Right lobe of liver (tissue), 6 donors: ENCODE data around the gene LHFPL2. TPM values are rescaled to one million over a fixed set of nuclear protein-coding genes. Genes with fewer than 3 reads are reported as not detected.

ENCODE experiments used
- ATAC-seq, 4 donors: fragments of 200-7000 bp; cut with Tn5 transposase; one replicate each; pipeline ENCODE4 v1.9.1; 2020; ENCODE audit warnings: mild to moderate bottlenecking in 4 of 4, moderate library complexity in 4 of 4
- DNase-seq, 3 donors: peaks; one replicate each; pipeline ENCODE4 v3.0.0-alpha.2; 2020
- H3K27ac ChIP-seq, 3 donors: fragments of 200-600 bp; one replicate each; pipeline ENCODE4 v1.8.0; 2022
- H3K27me3 ChIP-seq, 2 donors: fragments of 200-600 bp; one replicate each; pipeline ENCODE4 v1.8.0; 2022
- H3K36me3 ChIP-seq, 4 donors: fragments of 200-600 bp; sonication (generic) in 1 of 4; one replicate each; pipeline versions ENCODE4 v1.5.1 to v1.8.0; 2017 to 2022; ENCODE audit warnings: control low read depth in 1 of 4
- H3K4me1 ChIP-seq, 4 donors: fragments of 200-600 bp; sonication (generic) in 1 of 4; one replicate each; pipeline versions ENCODE4 v1.5.1 to v1.8.0; 2017 to 2022; ENCODE audit warnings: control low read depth in 1 of 4
- H3K4me3 ChIP-seq, 3 donors: fragments of 200-600 bp; one replicate each; pipeline ENCODE4 v1.8.0; 2022
- H3K9me3 ChIP-seq, 4 donors: fragments of 200-600 bp; sonication (generic) in 1 of 4; one replicate each; pipeline versions ENCODE4 v1.5.1 to v1.8.0; 2017 to 2022; ENCODE audit warnings: control low read depth in 1 of 4
- CTCF ChIP-seq, 4 donors: fragments of 200-600 bp in 3 of 4; fragments of 450-650 bp in 1 of 4; IDR thresholded peaks; one replicate each; pipeline versions ENCODE4 v1.5.1 to v1.8.0; 2016 to 2022; ENCODE audit warnings: antibody characterized with exemption in 4 of 4, mild to moderate bottlenecking in 2 of 4
- POLR2A ChIP-seq: fragments of 450-650 bp; IDR thresholded peaks from one replicate; pipeline ENCODE4 v1.6.1; 2017; ENCODE audit warnings: antibody characterized with exemption, mild to moderate bottlenecking
- WGBS: methylation state at CpG from one replicate; pipeline ENCODE4 v1.1.6; 2018; ENCODE audit warnings: low coverage, low lambda C conversion rate; ENCODE audit not compliant: insufficient coverage; ENCODE audit errors: missing lambda C conversion rate; 5-methylcytosine and 5-hydroxymethylcytosine counted together
- intact Hi-C, 2 donors: fragments of 100-400 bp; cut with DNase I; formaldehyde crosslinking; loops; one replicate each; pipeline versions ENCODE4 v1.11.2 to v1.14.1; 2022
- total RNA-seq, 6 experiments: library from RNA; depleted of rRNA in 2 of 6; stranded (reverse); fragments of >200 nt in 2 of 6; fragmentation: NEBNext Ultra II Directional in 3 of 6; extraction: Animal tissue kit (Norgen Biotek cat#: 25700) in 3 of 6; gene quantifications; one replicate each; pipeline versions ENCODE4 v1.1.0 to v1.2.4, GENCODE V29; 2016 to 2023
- donor health status: DM: no; HTN: yes; CAD: no.
- donor health status: DM: no; HTN: no; CAD: no.
- donor health status: DM: no; HTN: no; CAD: no.
- donor health status: DM: no; HTN: yes; CAD: no.
- donor health status: DM: no; HTN: yes; CAD: no.

LHFPL2 gene
- total RNA-seq, 6 experiments from 2014 or later = 2.6 to 11.8 (median 4.3) TPM

DNA sequence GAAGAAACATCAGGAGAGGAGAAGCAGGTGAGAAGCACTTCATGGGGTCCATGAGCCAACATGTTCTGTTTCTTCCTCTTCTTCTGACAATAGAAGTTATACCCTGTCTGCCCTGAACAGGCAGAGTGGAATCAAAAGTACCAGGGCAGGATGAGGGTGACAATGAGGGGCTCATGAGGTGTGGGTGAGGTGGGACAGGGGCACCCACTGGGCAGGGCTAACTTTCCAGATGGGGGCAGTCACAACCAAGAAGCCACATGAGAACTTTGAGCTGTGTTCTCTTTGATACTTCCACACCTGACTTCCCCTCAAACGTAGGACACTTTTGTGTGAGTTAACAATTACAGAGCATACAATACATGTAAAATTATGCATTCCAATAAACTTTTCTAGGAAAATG, 92.7 kb downstream of the LHFPL2 start:
- Histone ChIP-seq H3K4me1 (no peaks in the 10 kb centered on the region), H3K4me3 (no peak overlapping the region), H3K36me3 (no peaks in the 10 kb centered on the region), H3K27ac (no peak overlapping the region), H3K27me3 (peaks cover 0 to 6% of the 10 kb centered on the region in 2 donors), H3K9me3 (no peaks in the 10 kb centered on the region)
- intact Hi-C loops = no loop called here
- no peak for DNase-seq
- no peak for ATAC-seq
- 82% methylated on average over 1 of the region's 1 CpG for WGBS
- no peak for TF ChIP-seq CTCF (IDR thresholded peaks at IDR 0.05)
- TF ChIP-seq POLR2A = no peak

DNA sequence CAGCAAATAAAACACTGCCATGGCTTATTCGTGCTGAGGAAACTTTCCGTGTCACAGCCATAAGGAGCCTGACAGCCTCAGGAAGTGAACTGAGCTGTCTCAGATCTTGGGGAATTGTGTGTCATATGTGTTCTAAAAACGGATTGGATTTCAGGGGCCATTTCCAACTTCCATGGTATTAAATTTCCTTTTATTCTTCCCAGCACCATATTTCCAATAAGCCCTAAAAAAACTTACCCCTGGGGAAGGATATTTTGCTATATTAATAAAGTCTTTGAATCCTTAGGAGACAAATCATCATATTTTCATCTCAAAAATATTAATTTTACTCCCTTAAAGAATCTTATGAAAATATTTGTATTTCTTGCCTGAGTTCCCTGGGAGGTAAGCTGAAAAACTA, 93.9 kb downstream of the LHFPL2 start:
- DNase-seq (no peak), ATAC-seq (peak; percentile 11 to 42 (median 31))
- Histone ChIP-seq H3K36me3 (no peaks in the 10 kb centered on the region), H3K4me3 (no peak overlapping the region), H3K27me3 (peaks cover 0 to 6% of the 10 kb centered on the region in 2 donors), H3K27ac (peak overlapping the region in 1 of 3 donors; percentile 22), H3K9me3 (no peaks in the 10 kb centered on the region), H3K4me1 (no peaks in the 10 kb centered on the region)
- TF ChIP-seq CTCF (IDR thresholded peaks at IDR 0.05) = no peak
- TF ChIP-seq POLR2A = no peak
- WGBS = 74% methylated on average over 3 of the region's 3 CpGs
- intact Hi-C loops = no loop called here

GRCh38 chr5:78553580-78554353, 94.8 kb downstream of the LHFPL2 start:
- TF ChIP-seq POLR2A (no peak), CTCF (IDR thresholded peaks at IDR 0.05) (no peak)
- H3K9me3 ChIP-seq = no peaks in the 10 kb centered on the region
- DNase-seq (no peak), ATAC-seq (peak in 3 of 4 donors; percentile 24 to 55 (median 32))
- intact Hi-C loops = no loop called here
- no peaks in the 10 kb centered on the region for H3K36me3 ChIP-seq
- H3K27ac ChIP-seq = no peak overlapping the region
- H3K27me3 ChIP-seq = peaks cover 0 to 6% of the 10 kb centered on the region in 2 donors
- no peak overlapping the region for H3K4me3 ChIP-seq
- H3K4me1 ChIP-seq = no peaks in the 10 kb centered on the region
- 75% methylated on average over 13 of the region's 14 CpGs for WGBS

DNA sequence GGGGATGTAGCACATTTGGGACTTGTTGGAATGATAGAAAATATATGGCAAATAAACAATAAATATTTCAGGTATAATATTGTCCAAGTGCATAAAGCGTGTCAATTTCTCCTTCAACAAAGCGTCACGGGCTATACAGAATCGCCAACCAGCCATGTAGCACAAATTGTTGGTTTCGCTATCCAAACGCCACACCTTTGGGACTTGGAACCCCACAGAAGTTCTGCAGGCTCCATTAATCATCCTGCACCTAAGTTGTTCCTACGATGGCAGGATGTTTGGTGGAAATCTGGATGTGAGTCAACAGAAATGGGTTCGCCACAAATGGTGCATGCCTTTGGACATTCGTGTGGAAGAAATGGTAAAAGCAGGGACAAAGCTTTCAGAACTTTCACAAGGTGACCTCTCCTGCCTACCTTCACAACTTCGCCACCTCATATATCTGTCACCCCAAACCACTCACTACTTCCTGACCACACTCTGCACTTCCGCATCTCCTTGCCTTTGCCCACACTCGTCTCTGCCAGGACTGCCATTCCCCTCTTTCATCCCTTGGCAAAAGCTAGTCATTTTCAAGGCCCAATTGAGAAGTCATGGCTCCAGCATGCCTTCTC, 95.7 kb downstream of the LHFPL2 start:
- Histone ChIP-seq H3K27me3 (peaks cover 0 to 6% of the 10 kb centered on the region in 2 donors), H3K9me3 (no peaks in the 10 kb centered on the region), H3K27ac (no peak overlapping the region), H3K36me3 (no peaks in the 10 kb centered on the region), H3K4me3 (no peak overlapping the region), H3K4me1 (no peaks in the 10 kb centered on the region)
- DNase-seq = no peak
- no peak for TF ChIP-seq POLR2A
- TF ChIP-seq CTCF (IDR thresholded peaks at IDR 0.05) = no peak
- 77% methylated on average over 11 of the region's 12 CpGs for WGBS
- intact Hi-C loops = no loop called here
- ATAC-seq = no peak
